Esophagus muscularis mucosa (tissue), 4 donors: Measurements from ENCODE around the gene FJX1.

ENCODE experiments used
- CTCF ChIP-seq, 3 experiments: fragments of 200-600 bp in 2 of 3; fragments of 450-650 bp in 1 of 3; sonication (generic) in 2 of 3; IDR thresholded peaks; one replicate each; pipeline ENCODE4 v1.5.1; 2017 to 2019; ENCODE audit warnings: antibody characterized with exemption in 3 of 3, mild to moderate bottlenecking in 2 of 3, moderate library complexity in 1 of 3
- EP300 ChIP-seq: sonication (generic); formaldehyde crosslinking; IDR thresholded peaks from one replicate; pipeline ENCODE4 v1.6.1; 2017; ENCODE audit warnings: antibody characterized with exemption
- POLR2A ChIP-seq: fragments of 450-650 bp; IDR thresholded peaks from one replicate; pipeline ENCODE4 v1.6.1; 2017; ENCODE audit warnings: antibody characterized with exemption, moderate library complexity, mild to moderate bottlenecking, low read depth
- POLR2AphosphoS5 ChIP-seq, 2 donors: sonication (generic); formaldehyde crosslinking; IDR thresholded peaks; one replicate each; pipeline ENCODE4 v1.6.1; 2017; ENCODE audit warnings: antibody characterized with exemption in 2 of 2

- TF ChIP-seq POLR2A (no peak), EP300 (no peak), CTCF (IDR thresholded peaks at IDR 0.05) (no peak), POLR2AphosphoS5 (IDR thresholded peaks at IDR 0.05) (no peak)
Observed at GRCh38 chr11:35600331-35600838, 17.9 kb upstream of the FJX1 start.
